Fibroblast of mammary gland (primary cell): ENCODE measurements around the gene HAT1.

Source experiments
- DNase-seq: peaks from one replicate; pipeline ENCODE4 v3.0.0-alpha.2; 2010; ENCODE audit warnings: low read depth
- H3K4me3 ChIP-seq: 2 replicates; pipeline ENCODE4 v1.5.1; 2011; ENCODE audit warnings: low read depth, mild to moderate bottlenecking, low read length, moderate library complexity; ENCODE audit not compliant: control insufficient read depth
- TF ChIP-seq, protein P1 (sequence below): conservative IDR thresholded peaks from 2 replicates; pipeline ENCODE4 v1.5.1; 2011; ENCODE audit warnings: low read depth, low read length, inconsistent platforms; ENCODE audit not compliant: control insufficient read depth, insufficient read depth

HAT1 gene

GRCh38 chr2:171882089-171882769 lies 40.0 kb upstream of the HAT1 start:
- no peak overlapping the region for H3K4me3 ChIP-seq
- TF ChIP-seq, protein P1, sequence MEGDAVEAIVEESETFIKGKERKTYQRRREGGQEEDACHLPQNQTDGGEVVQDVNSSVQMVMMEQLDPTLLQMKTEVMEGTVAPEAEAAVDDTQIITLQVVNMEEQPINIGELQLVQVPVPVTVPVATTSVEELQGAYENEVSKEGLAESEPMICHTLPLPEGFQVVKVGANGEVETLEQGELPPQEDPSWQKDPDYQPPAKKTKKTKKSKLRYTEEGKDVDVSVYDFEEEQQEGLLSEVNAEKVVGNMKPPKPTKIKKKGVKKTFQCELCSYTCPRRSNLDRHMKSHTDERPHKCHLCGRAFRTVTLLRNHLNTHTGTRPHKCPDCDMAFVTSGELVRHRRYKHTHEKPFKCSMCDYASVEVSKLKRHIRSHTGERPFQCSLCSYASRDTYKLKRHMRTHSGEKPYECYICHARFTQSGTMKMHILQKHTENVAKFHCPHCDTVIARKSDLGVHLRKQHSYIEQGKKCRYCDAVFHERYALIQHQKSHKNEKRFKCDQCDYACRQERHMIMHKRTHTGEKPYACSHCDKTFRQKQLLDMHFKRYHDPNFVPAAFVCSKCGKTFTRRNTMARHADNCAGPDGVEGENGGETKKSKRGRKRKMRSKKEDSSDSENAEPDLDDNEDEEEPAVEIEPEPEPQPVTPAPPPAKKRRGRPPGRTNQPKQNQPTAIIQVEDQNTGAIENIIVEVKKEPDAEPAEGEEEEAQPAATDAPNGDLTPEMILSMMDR = no peak
- DNase-seq = peak; percentile 12

DNA sequence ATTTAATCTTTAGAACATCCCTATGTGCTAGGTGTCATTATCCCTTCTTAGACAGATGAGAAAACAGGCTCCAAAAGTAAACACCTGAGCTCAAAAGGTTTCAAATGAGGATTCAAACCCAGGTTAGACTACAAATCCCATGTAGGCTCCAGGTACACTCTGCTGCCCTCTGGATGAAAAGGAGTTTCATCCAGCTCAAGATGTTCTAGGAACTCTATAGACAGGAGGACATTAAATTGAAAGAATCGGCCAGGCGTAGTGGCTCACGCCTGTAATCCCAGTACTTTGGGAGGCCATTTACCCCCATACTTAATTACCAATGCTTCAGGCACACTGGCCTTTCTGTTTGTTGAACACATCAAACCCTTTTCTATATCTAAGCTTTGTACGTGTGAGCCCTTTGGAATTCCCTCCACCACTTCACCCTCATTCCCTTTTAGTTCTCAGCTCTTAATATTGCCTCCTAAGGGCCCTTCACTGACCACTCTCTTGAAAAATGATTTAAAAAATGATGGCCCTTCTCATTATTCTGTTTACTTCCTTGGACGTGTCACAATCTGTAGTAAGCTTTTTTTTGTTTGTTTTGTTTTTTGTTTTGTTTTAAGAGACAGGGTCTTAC lies 38.9 kb upstream of the HAT1 start:
- H3K4me3 ChIP-seq = no peak overlapping the region
- no peak for DNase-seq
- TF ChIP-seq, protein P1 = no peak

DNA sequence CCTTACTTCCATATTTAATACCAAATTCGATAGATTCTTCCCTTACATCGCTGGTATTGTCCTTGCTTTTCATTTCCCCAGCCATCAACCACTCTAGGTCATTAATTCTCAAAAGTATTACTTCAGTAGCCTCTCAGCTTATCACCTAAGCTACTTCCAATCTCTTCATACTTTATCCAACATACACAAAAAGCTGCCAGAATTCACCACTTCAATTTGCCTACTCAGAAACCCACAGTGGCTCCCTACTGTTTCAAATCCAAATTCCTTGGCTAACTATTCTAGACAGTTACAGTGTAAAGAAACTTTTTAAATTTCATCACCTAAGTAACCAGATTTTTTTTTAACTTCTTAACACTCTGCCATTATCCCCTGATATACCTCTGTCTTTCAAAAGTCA lies 32.9 kb upstream of the HAT1 start:
- TF ChIP-seq, protein P1 = no peak
- DNase-seq = no peak

GRCh38 chr2:171889808-171890207 lies 32.5 kb upstream of the HAT1 start:
- TF ChIP-seq, protein P1 = no peak
- DNase-seq = no peak
- H3K4me3 ChIP-seq = no peak overlapping the region

More for the DNA sequence above, 32.9 kb upstream of the HAT1 start:
- no peak overlapping the region for H3K4me3 ChIP-seq

DNA sequence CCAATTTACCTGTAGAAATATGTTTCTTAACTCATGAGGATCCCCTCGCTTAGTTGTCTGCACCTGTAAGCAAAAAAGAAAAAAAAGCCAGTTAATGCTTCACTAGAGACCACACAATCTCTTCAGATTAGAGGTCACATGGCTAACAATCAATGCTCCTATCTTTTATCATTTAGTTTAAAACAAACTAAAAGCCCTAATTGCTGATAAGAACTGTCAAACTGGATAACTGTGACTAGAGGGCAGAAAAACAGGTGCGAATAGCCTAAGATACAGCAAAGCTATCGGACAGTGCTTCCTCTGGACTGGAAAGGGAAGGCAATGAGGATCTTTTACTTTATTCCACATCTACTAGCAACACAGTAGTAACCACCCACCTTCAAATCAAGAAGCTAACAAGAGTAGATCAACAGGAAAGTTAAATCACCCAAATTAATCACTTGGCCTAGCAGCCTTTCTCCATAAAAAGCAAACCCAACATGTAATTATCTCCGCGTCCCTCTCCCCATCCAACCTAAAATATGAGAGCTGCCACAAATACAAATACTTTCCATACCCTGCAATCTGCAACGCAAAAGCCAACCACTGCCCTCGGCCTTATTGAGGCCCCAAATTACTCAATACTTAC lies 29.0 kb upstream of the HAT1 start:
- peak; percentile 14 for DNase-seq
- peak overlapping the region; percentile 97 for H3K4me3 ChIP-seq
- TF ChIP-seq, protein P1 = no peak

- DNase-seq = peak; percentile 68
- TF ChIP-seq, protein P1 = no peak
These were observed 28.2 kb upstream of the HAT1 start, which contains the start of gene SLC25A12 for GRCh38 chr2:171893824-171894611. TSS of gene SLC25A12 (minus strand) at chr2:171894244. CDS start at chr2:171894214, 30 bp downstream.

More at GRCh38 chr2:171893824-171894611, 28.2 kb upstream of the HAT1 start, which contains the start of gene SLC25A12:
- peak within 1 kb of the TSS; percentile 97 for H3K4me3 ChIP-seq
